ENCODE results near the gene LRRC75A.
"Not testable (repeated sequence)": the region's sequence is repeated elsewhere in the genome, so short reads cannot be mapped to it uniquely, and the experiment has no call there.

Gene LRRC75A

GRCh38 chr17:16456742-16457316 is 35.2 kb downstream of the LRRC75A start:
- peaks cover 0 to 36% of the 10 kb centered on the region in 2 donors for H3K36me3 ChIP-seq (ENCODE audit: control insufficient read depth in 1 of 2, insufficient read depth in 2 of 2, low read length in 2 of 2)
- peak overlapping the region in 1 of 2 donors; percentile 15 for H3K9ac ChIP-seq (ENCODE audit: low read depth in 1 of 2, low read length in 2 of 2)
- H3K27me3 ChIP-seq (ENCODE audit: control insufficient read depth in 1 of 2, insufficient read depth in 2 of 2, low read length in 2 of 2) = no peaks in the 10 kb centered on the region
- H3K9me3 ChIP-seq (ENCODE audit: control insufficient read depth in 1 of 2, low read length in 2 of 2) = no peaks in the 10 kb centered on the region
- peak overlapping the region; percentile 46 for H3K27ac ChIP-seq (ENCODE audit: low read depth, low read length)
- peaks cover 20 to 24% of the 10 kb centered on the region in 2 donors for H3K4me1 ChIP-seq (ENCODE audit: control insufficient read depth in 1 of 2, insufficient read depth in 2 of 2, low read length in 2 of 2)
- no peak overlapping the region for H3K4me3 ChIP-seq (ENCODE audit: low read depth in 1 of 2, low read length in 2 of 2)

DNA sequence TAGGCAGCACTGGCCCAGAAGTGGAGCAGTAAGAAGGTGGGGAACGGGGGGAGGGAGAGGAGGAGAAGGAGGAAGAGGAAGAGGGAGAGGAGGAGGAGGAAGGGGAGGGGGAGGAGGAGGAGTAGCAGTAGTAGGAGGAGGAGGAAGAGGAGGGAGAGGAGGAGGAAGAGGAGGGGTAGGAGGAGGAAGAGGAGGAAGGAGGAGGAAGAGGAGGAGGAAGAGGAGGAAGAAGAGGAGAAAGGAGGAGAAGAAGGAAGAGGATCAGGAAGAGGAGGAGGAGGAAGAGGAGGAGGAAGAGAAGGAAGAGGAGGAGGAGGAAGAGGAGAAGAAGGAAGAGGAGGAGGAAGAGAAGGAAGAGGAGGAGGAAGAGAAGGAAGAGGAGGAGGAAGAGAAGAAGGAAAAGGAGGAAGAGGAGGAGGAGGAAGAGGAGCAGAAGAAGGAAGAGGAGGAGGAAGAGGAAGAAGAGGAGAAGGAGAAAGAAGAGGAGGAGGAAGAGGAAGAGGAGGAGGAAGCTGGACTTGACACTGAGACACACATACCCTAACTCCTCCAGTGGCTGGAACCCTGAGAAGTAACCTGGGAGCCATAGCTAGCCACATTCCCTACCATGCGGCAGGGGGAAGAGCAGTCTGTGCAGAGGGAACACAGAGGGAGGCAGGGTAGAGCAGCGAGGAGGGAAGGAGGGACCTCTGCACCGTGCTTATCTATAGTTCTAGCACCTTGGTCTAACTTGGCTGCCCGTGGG is 35.8 kb downstream of the LRRC75A start:
- H3K4me3 ChIP-seq (ENCODE audit: low read depth in 1 of 2, low read length in 2 of 2) = no peak overlapping the region
- peaks cover 20 to 24% of the 10 kb centered on the region in 2 donors for H3K4me1 ChIP-seq (ENCODE audit: control insufficient read depth in 1 of 2, insufficient read depth in 2 of 2, low read length in 2 of 2)
- H3K27me3 ChIP-seq (ENCODE audit: control insufficient read depth in 1 of 2, insufficient read depth in 2 of 2, low read length in 2 of 2) = no peaks in the 10 kb centered on the region
- H3K9me3 ChIP-seq (ENCODE audit: control insufficient read depth in 1 of 2, low read length in 2 of 2) = no peaks in the 10 kb centered on the region
- no peak overlapping the region for H3K27ac ChIP-seq (ENCODE audit: low read depth, low read length)
- H3K9ac ChIP-seq (ENCODE audit: low read depth in 1 of 2, low read length in 2 of 2) = no peak overlapping the region
- peaks cover 0 to 30% of the 10 kb centered on the region in 2 donors for H3K36me3 ChIP-seq (ENCODE audit: control insufficient read depth in 1 of 2, insufficient read depth in 2 of 2, low read length in 2 of 2)

DNA sequence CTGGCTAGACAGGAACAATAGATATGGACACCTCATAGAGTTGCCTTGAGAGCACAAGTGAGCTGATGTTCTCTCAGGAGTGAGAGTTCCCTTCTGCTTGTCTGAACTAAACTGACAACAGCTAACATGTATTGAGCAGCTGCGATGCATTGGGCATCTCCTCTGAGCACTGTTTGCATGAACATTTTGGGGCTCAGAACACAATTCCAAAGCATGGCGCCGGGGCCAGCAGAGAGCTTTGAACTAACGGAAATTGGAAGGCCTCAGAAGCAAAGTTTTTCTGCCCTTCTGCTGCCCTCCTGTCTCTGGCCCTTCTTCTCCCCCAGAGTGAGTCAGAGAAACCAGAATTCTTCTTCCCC is 38.5 kb downstream of the LRRC75A start:
- peaks cover 12 to 31% of the 10 kb centered on the region in 2 donors for H3K36me3 ChIP-seq (ENCODE audit: control insufficient read depth in 1 of 2, insufficient read depth in 2 of 2, low read length in 2 of 2)
- H3K27ac ChIP-seq (ENCODE audit: low read depth, low read length) = no peak overlapping the region
- H3K9me3 ChIP-seq (ENCODE audit: control insufficient read depth in 1 of 2, low read length in 2 of 2) = no peaks in the 10 kb centered on the region
- H3K4me1 ChIP-seq (ENCODE audit: control insufficient read depth in 1 of 2, insufficient read depth in 2 of 2, low read length in 2 of 2) = peaks cover 14% of the 10 kb centered on the region in 2 donors
- H3K9ac ChIP-seq (ENCODE audit: low read depth in 1 of 2, low read length in 2 of 2) = no peak overlapping the region
- no peak overlapping the region for H3K4me3 ChIP-seq (ENCODE audit: low read depth in 1 of 2, low read length in 2 of 2)
- no peaks in the 10 kb centered on the region for H3K27me3 ChIP-seq (ENCODE audit: control insufficient read depth in 1 of 2, insufficient read depth in 2 of 2, low read length in 2 of 2)

GRCh38 chr17:16452268-16452667 is 39.7 kb downstream of the LRRC75A start:
- H3K27me3 ChIP-seq (ENCODE audit: control insufficient read depth in 1 of 2, insufficient read depth in 2 of 2, low read length in 2 of 2); H3K9ac ChIP-seq (ENCODE audit: low read depth in 1 of 2, low read length in 2 of 2); H3K4me3 ChIP-seq (ENCODE audit: low read depth in 1 of 2, low read length in 2 of 2); H3K9me3 ChIP-seq (ENCODE audit: control insufficient read depth in 1 of 2, low read length in 2 of 2); H3K27ac ChIP-seq (ENCODE audit: low read depth, low read length): not testable (repeated sequence)
- H3K36me3 ChIP-seq (ENCODE audit: control insufficient read depth in 1 of 2, insufficient read depth in 2 of 2, low read length in 2 of 2) = peaks cover 22 to 33% of the 10 kb centered on the region in 2 donors
- peaks cover 9 to 12% of the 10 kb centered on the region in 2 donors for H3K4me1 ChIP-seq (ENCODE audit: control insufficient read depth in 1 of 2, insufficient read depth in 2 of 2, low read length in 2 of 2)

DNA sequence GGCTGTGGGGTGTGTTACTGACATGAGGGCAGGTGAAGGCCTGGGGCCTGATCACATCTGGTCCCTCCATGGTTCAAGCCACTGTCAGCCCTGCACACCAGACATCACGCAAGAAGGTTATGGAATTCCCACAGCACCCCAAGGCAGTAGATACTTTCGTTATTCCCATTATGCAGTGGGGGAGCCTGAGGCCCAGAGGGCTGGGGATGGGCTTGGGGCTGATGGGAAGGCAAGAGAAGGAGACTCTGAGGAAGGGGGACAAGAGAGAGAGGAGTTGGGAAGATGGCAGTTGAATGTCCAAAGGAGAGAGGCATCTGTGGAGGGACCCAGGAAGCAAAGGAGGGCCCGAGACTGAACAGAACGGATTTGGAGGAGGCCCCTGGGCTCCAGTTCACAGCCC is 42.0 kb downstream of the LRRC75A start:
- Histone ChIP-seq H3K36me3 (ENCODE audit: control insufficient read depth in 1 of 2, insufficient read depth in 2 of 2, low read length in 2 of 2) (peaks cover 22 to 38% of the 10 kb centered on the region in 2 donors), H3K27ac (ENCODE audit: low read depth, low read length) (no peak overlapping the region), H3K9ac (ENCODE audit: low read depth in 1 of 2, low read length in 2 of 2) (no peak overlapping the region), H3K4me1 (ENCODE audit: control insufficient read depth in 1 of 2, insufficient read depth in 2 of 2, low read length in 2 of 2) (peaks cover 5 to 9% of the 10 kb centered on the region in 2 donors), H3K9me3 (ENCODE audit: control insufficient read depth in 1 of 2, low read length in 2 of 2) (no peaks in the 10 kb centered on the region), H3K4me3 (ENCODE audit: low read depth in 1 of 2, low read length in 2 of 2) (no peak overlapping the region), H3K27me3 (ENCODE audit: control insufficient read depth in 1 of 2, insufficient read depth in 2 of 2, low read length in 2 of 2) (no peaks in the 10 kb centered on the region)

DNA sequence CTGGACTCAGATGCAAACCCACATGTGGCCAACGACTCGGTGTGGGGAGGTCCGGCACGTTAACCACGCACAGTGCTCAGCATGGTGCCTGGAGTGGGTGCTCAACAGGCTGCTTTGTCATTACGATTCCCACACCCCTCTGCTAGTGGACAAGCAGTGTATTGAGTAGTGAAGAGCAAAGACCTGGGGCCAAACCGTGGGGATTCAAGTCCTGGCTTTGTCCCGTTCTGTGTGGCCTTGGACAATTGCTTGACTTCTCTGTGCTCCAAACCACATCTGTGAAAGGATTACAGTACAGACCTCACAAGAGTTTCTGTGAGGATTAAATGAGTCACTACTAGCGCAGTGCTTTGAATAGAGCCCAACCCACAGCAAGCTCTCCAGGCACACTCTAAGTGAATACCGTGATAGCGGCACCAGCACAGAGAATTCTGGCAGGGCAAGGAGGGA is 42.8 kb downstream of the LRRC75A start:
- peaks cover 28 to 43% of the 10 kb centered on the region in 2 donors for H3K36me3 ChIP-seq (ENCODE audit: control insufficient read depth in 1 of 2, insufficient read depth in 2 of 2, low read length in 2 of 2)

GRCh38 chr17:16448490-16448889 is 43.5 kb downstream of the LRRC75A start:
- no peak overlapping the region for H3K27ac ChIP-seq (ENCODE audit: low read depth, low read length)

More for the DNA sequence above, 42.8 kb downstream of the LRRC75A start:
- no peak overlapping the region for H3K4me3 ChIP-seq (ENCODE audit: low read depth in 1 of 2, low read length in 2 of 2)
- H3K27ac ChIP-seq (ENCODE audit: low read depth, low read length) = no peak overlapping the region
- H3K4me1 ChIP-seq (ENCODE audit: control insufficient read depth in 1 of 2, insufficient read depth in 2 of 2, low read length in 2 of 2) = peaks cover 9 to 13% of the 10 kb centered on the region in 2 donors
- H3K27me3 ChIP-seq (ENCODE audit: control insufficient read depth in 1 of 2, insufficient read depth in 2 of 2, low read length in 2 of 2) = no peaks in the 10 kb centered on the region
- H3K9ac ChIP-seq (ENCODE audit: low read depth in 1 of 2, low read length in 2 of 2) = no peak overlapping the region
- no peaks in the 10 kb centered on the region for H3K9me3 ChIP-seq (ENCODE audit: control insufficient read depth in 1 of 2, low read length in 2 of 2)

DNA sequence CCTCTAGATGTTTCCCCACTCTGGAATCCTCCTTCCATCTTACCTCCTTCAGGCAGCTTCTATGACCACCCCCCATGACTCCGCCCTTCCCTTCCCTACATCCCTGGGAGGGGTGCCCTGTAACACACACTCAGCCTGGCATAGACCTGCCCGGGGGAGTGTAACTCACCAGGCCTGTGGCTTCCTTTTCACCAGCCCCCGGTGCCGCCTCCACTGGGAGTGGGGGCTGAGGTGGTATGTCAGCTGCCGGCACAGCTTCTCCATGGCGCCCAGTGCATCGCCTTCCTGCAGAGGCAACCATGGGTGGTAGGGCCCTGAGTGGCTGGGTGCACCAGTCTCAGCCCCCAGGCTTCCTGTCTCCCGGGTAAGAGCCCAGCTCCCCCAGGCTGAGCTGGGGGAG is 44.3 kb downstream of the LRRC75A start:
- Histone ChIP-seq H3K27ac (ENCODE audit: low read depth, low read length) (peak overlapping the region; percentile 10), H3K4me3 (ENCODE audit: low read depth in 1 of 2, low read length in 2 of 2) (no peak overlapping the region), H3K9me3 (ENCODE audit: control insufficient read depth in 1 of 2, low read length in 2 of 2) (no peaks in the 10 kb centered on the region), H3K36me3 (ENCODE audit: control insufficient read depth in 1 of 2, insufficient read depth in 2 of 2, low read length in 2 of 2) (peaks cover 42 to 58% of the 10 kb centered on the region in 2 donors), H3K4me1 (ENCODE audit: control insufficient read depth in 1 of 2, insufficient read depth in 2 of 2, low read length in 2 of 2) (peaks cover 11 to 21% of the 10 kb centered on the region in 2 donors), H3K27me3 (ENCODE audit: control insufficient read depth in 1 of 2, insufficient read depth in 2 of 2, low read length in 2 of 2) (no peaks in the 10 kb centered on the region), H3K9ac (ENCODE audit: low read depth in 1 of 2, low read length in 2 of 2) (no peak overlapping the region)

More at GRCh38 chr17:16448490-16448889, 43.5 kb downstream of the LRRC75A start:
- Histone ChIP-seq H3K4me1 (ENCODE audit: control insufficient read depth in 1 of 2, insufficient read depth in 2 of 2, low read length in 2 of 2) (peaks cover 11 to 18% of the 10 kb centered on the region in 2 donors), H3K9me3 (ENCODE audit: control insufficient read depth in 1 of 2, low read length in 2 of 2) (no peaks in the 10 kb centered on the region), H3K27me3 (ENCODE audit: control insufficient read depth in 1 of 2, insufficient read depth in 2 of 2, low read length in 2 of 2) (no peaks in the 10 kb centered on the region), H3K36me3 (ENCODE audit: control insufficient read depth in 1 of 2, insufficient read depth in 2 of 2, low read length in 2 of 2) (peaks cover 34 to 50% of the 10 kb centered on the region in 2 donors), H3K9ac (ENCODE audit: low read depth in 1 of 2, low read length in 2 of 2) (no peak overlapping the region), H3K4me3 (ENCODE audit: low read depth in 1 of 2, low read length in 2 of 2) (no peak overlapping the region)

- H3K4me3 ChIP-seq (ENCODE audit: low read depth in 1 of 2, low read length in 2 of 2) = no peak overlapping the region
- H3K27me3 ChIP-seq (ENCODE audit: control insufficient read depth in 1 of 2, insufficient read depth in 2 of 2, low read length in 2 of 2) = no peaks in the 10 kb centered on the region
- peaks cover 48 to 70% of the 10 kb centered on the region in 2 donors for H3K36me3 ChIP-seq (ENCODE audit: control insufficient read depth in 1 of 2, insufficient read depth in 2 of 2, low read length in 2 of 2)
- no peak overlapping the region for H3K27ac ChIP-seq (ENCODE audit: low read depth, low read length)
- H3K9ac ChIP-seq (ENCODE audit: low read depth in 1 of 2, low read length in 2 of 2) = no peak overlapping the region
- H3K9me3 ChIP-seq (ENCODE audit: control insufficient read depth in 1 of 2, low read length in 2 of 2) = no peaks in the 10 kb centered on the region
- H3K4me1 ChIP-seq (ENCODE audit: control insufficient read depth in 1 of 2, insufficient read depth in 2 of 2, low read length in 2 of 2) = peaks cover 20 to 32% of the 10 kb centered on the region in 2 donors
Measured at GRCh38 chr17:16446338-16446983, 45.5 kb downstream of the LRRC75A start.

Measured in duodenal mucosa (tissue), 2 donors.